SK-N-SH (cell line): Measurements from ENCODE around the gene PEBP1. TPM values are rescaled to one million over a fixed set of nuclear protein-coding genes. Genes with fewer than 3 reads are reported as not detected.

Source experiments
- CTCF ChIA-PET: fragments of 300-600, 350-600 bp; formaldehyde crosslinking; extraction: SDS; loops from one replicate; lab custom pipeline; 2021; lab: Yijun Ruan, JAX
- POLR2A ChIA-PET: fragments of 350-600 bp; sonication (Branson Sonifier 250); formaldehyde crosslinking; extraction: SDS; loops from one replicate; lab custom pipeline; 2020; ENCODE audit warnings: antibody characterized with exemption, inconsistent platforms; lab: Yijun Ruan, JAX
- DNase-seq: peaks from one replicate; pipeline ENCODE4 v3.0.0; 2012
- H2AFZ ChIP-seq: fragments of 200-600 bp; sonication (generic); 2 replicates; pipeline ENCODE4 v1.8.1; 2016; ENCODE audit warnings: antibody characterized with exemption, mild to moderate bottlenecking, low read depth
- H3F3A ChIP-seq: fragments of 200-600 bp; sonication (generic); replicated peaks from 2 replicates; pipeline ENCODE3; 2016; ENCODE audit warnings: antibody characterized with exemption, mild to moderate bottlenecking; ENCODE audit not compliant: insufficient read depth
- H3K27ac ChIP-seq, 2 experiments: fragments of 200-500 bp in 1 of 2; fragments of 200-600 bp in 1 of 2; sonication (Bioruptor generic) in 1 of 2; sonication (generic), shearing (Covaris generic) in 1 of 2; 2 replicates each; pipeline versions ENCODE4 v1.5.1 to v1.6.1; 2014 to 2016; ENCODE audit warnings: low read depth in 2 of 2, inconsistent platforms in 1 of 2, low read length in 1 of 2, mild to moderate bottlenecking in 1 of 2, mixed read lengths in 1 of 2
- H3K27me3 ChIP-seq: fragments of 200-600 bp; sonication (generic), shearing (Covaris generic); 2 replicates; pipeline ENCODE4 v1.6.1; 2016; ENCODE audit warnings: mixed run types; ENCODE audit not compliant: insufficient read depth
- H3K36me3 ChIP-seq, 2 experiments: fragments of 200-500 bp in 1 of 2; fragments of 200-600 bp in 1 of 2; sonication (Bioruptor generic) in 1 of 2; sonication (generic) in 1 of 2; replicated peaks in 1 of 2; 2 replicates each; pipeline versions ENCODE3 to v1.5.1; 2014 to 2016; ENCODE audit warnings: low read length in 1 of 2, mild to moderate bottlenecking in 1 of 2; ENCODE audit not compliant: insufficient read depth in 2 of 2, control insufficient read depth in 1 of 2
- H3K4me1 ChIP-seq, 2 experiments: fragments of 200-500 bp in 1 of 2; fragments of 200-600 bp in 1 of 2; sonication (Bioruptor generic) in 1 of 2; sonication (generic), shearing (Covaris generic) in 1 of 2; 2 replicates each; pipeline versions ENCODE4 v1.5.1 to v1.6.1; 2014 to 2016; ENCODE audit warnings: low read depth in 1 of 2, low read length in 1 of 2, mixed run types in 1 of 2; ENCODE audit not compliant: insufficient read depth in 2 of 2, control insufficient read depth in 1 of 2
- H3K4me2 ChIP-seq: fragments of 200-600 bp; sonication (generic), shearing (Covaris generic); 2 replicates; pipeline ENCODE4 v1.6.1; 2017; ENCODE audit warnings: mixed run types
- H3K4me3 ChIP-seq, 2 experiments: fragments of 200-500 bp in 1 of 2; fragments of 200-600 bp in 1 of 2; sonication (Bioruptor generic) in 1 of 2; sonication (generic), shearing (Covaris generic) in 1 of 2; 2 replicates each; pipeline versions ENCODE4 v1.5.1 to v1.8.1; 2014 to 2016; ENCODE audit warnings: low read depth in 2 of 2, inconsistent platforms in 1 of 2, low read length in 1 of 2, mild to moderate bottlenecking in 1 of 2, mixed read lengths in 1 of 2, moderate library complexity in 1 of 2
- H3K79me2 ChIP-seq: fragments of 200-600 bp; sonication (generic); 2 replicates; pipeline ENCODE4 v1.8.1; 2017; ENCODE audit warnings: mild to moderate bottlenecking; ENCODE audit not compliant: insufficient read depth
- H3K9ac ChIP-seq: fragments of 200-600 bp; sonication (generic); 2 replicates; pipeline ENCODE4 v1.6.1; 2017; ENCODE audit warnings: mixed run types
- H3K9me2 ChIP-seq: fragments of 200-600 bp; sonication (generic); 2 replicates; pipeline ENCODE4 v1.6.1; 2017; ENCODE audit warnings: mixed run types
- H3K9me3 ChIP-seq: fragments of 200-600 bp; sonication (generic); 2 replicates; pipeline ENCODE4 v1.6.1; 2017; ENCODE audit warnings: mixed run types, mild to moderate bottlenecking, moderate library complexity
- H4K20me1 ChIP-seq: fragments of 200-600 bp; sonication (generic); 2 replicates; pipeline ENCODE4 v1.6.1; 2017; ENCODE audit warnings: mild to moderate bottlenecking, mixed run types; ENCODE audit not compliant: insufficient read depth
- CTCF ChIP-seq: fragments of 200-600 bp; sonication (generic); IDR thresholded peaks from 2 replicates; pipeline ENCODE4 v1.6.1; 2017; ENCODE audit warnings: antibody characterized with exemption, mild to moderate bottlenecking, moderate library complexity
- EP300 ChIP-seq, 2 experiments: IDR thresholded peaks; 2 replicates each; pipeline versions ENCODE4 v1.4.0 to v1.6.1; 2012; ENCODE audit warnings: borderline replicate concordance in 1 of 2, low read depth in 1 of 2, low read length in 1 of 2
- FOSL2 ChIP-seq: IDR thresholded peaks from 2 replicates; pipeline ENCODE4 v1.4.0; 2012; ENCODE audit warnings: low read depth, mild to moderate bottlenecking, moderate library complexity, borderline replicate concordance
- JUND ChIP-seq: IDR thresholded peaks from 2 replicates; pipeline ENCODE4 v1.4.0; 2012
- MAX ChIP-seq: IDR thresholded peaks from 2 replicates; pipeline ENCODE4 v1.4.0; 2012; ENCODE audit warnings: low read depth
- MEF2A ChIP-seq: IDR thresholded peaks from 2 replicates; pipeline ENCODE4 v1.4.0; 2012; ENCODE audit warnings: low read depth, borderline replicate concordance
- PBX3 ChIP-seq: IDR thresholded peaks from 2 replicates; pipeline ENCODE4; 2012
- RAD21 ChIP-seq: IDR thresholded peaks from 2 replicates; pipeline ENCODE4 v1.6.1; 2012; ENCODE audit warnings: mild to moderate bottlenecking, low read length
- RCOR1 ChIP-seq: fragments of 150-350 bp; IDR thresholded peaks from 2 replicates; pipeline ENCODE4 v1.6.1; 2017; ENCODE audit warnings: antibody characterized with exemption, low read length
- REST ChIP-seq: IDR thresholded peaks from 2 replicates; pipeline ENCODE4 v1.6.1; 2012; ENCODE audit warnings: mild to moderate bottlenecking, low read depth, low read length, moderate library complexity
- SMC3 ChIP-seq: IDR thresholded peaks from 2 replicates; pipeline ENCODE4 v1.6.1; 2012; ENCODE audit warnings: low read depth, low read length, improper control_type of control experiment
- TEAD4 ChIP-seq: IDR thresholded peaks from 2 replicates; pipeline ENCODE4 v1.4.0; 2012; ENCODE audit warnings: mild to moderate bottlenecking, borderline replicate concordance; ENCODE audit not compliant: insufficient read depth
- USF2 ChIP-seq: fragments of 150-350 bp; IDR thresholded peaks from 2 replicates; pipeline ENCODE4 v1.6.1; 2017; ENCODE audit warnings: antibody characterized with exemption, low read length, low read depth, borderline replicate concordance
- YY1 ChIP-seq: IDR thresholded peaks from 2 replicates; pipeline ENCODE4 v1.4.0; 2012; ENCODE audit warnings: low read depth, mild to moderate bottlenecking
- WGBS: methylation state at CpG from one replicate; pipeline ENCODE4 v1.1.6; 2017; ENCODE audit warnings: low lambda C conversion rate; 5-methylcytosine and 5-hydroxymethylcytosine counted together
- polyA plus RNA-seq, 3 experiments: library from polyadenylated mRNA; depleted of rRNA; stranded (reverse); fragments of >200 nt; gene quantifications; 2 replicates each; pipeline ENCODE4 v1.2.3, GENCODE V29; 2012

Gene PEBP1
- polyA plus RNA-seq, 1 of the 3 experiments (the other 2 are of a cell fraction) = 219 TPM

GRCh38 chr12:118098911-118099671 is 36.8 kb upstream of the PEBP1 start:
- WGBS = 92% methylated on average over 12 of the region's 12 CpGs
- POLR2A ChIA-PET = no interaction called here

More at GRCh38 chr12:118098911-118099671, 36.8 kb upstream of the PEBP1 start:
- Histone ChIP-seq H3K4me3 (no peak overlapping the region), H3F3A (peaks cover 3% of the 10 kb centered on the region), H3K36me3 (peaks cover 0 to 5% of the 10 kb centered on the region in 2 experiments), H4K20me1 (no peaks in the 10 kb centered on the region), H3K4me1 (peaks cover 0 to 11% of the 10 kb centered on the region in 2 experiments; a peak in 1 of 4 replicates), H3K4me2 (no peak overlapping the region), H3K27ac (no peak overlapping the region), H2AFZ (no peak overlapping the region), H3K9ac (no peak overlapping the region), H3K9me2 (no peaks in the 10 kb centered on the region), H3K79me2 (peaks cover 23% of the 10 kb centered on the region), H3K9me3 (no peaks in the 10 kb centered on the region), H3K27me3 (no peaks in the 10 kb centered on the region)
- TF ChIP-seq TEAD4 (no peak), USF2 (no peak), MEF2A (no peak), JUND (no peak), RAD21 (no peak), MAX (no peak), EP300 (IDR thresholded peaks at IDR 0.05; ENCODE audit: borderline replicate concordance in 1 of 2, low read depth in 1 of 2, low read length in 1 of 2) (no peak), SMC3 (no peak), PBX3 (no peak), FOSL2 (no peak), RCOR1 (no peak), CTCF (no peak), REST (no peak), YY1 (no peak)
- CTCF ChIA-PET = no interaction called here
- no peak for DNase-seq
